K562 (cell line): ENCODE data around the gene ZSWIM4. TPM values are rescaled to one million over a fixed set of nuclear protein-coding genes. Genes with fewer than 3 reads are reported as not detected.

Experiments used
- ETS2 ChIP-seq: IDR thresholded peaks from 2 replicates; pipeline ENCODE4 v1.6.1; 2016; ENCODE audit warnings: borderline replicate concordance, missing genetic modification characterization, mild to moderate bottlenecking, moderate library complexity, missing compliant biosample characterization; ENCODE audit not compliant: poor library complexity, severe bottlenecking
- LCOR ChIP-seq: sonication (generic); formaldehyde crosslinking; IDR thresholded peaks from 2 replicates; pipeline ENCODE4 v1.8.0; 2022; ENCODE audit warnings: mild to moderate bottlenecking, missing genetic modification reagents
- NEUROD1 ChIP-seq: fragments of 150-350 bp; IDR thresholded peaks from 2 replicates; pipeline ENCODE4 v1.6.1; 2014; ENCODE audit warnings: borderline replicate concordance, low read length, low read depth; ENCODE audit not compliant: partially characterized antibody
- TEAD4 ChIP-seq, 2 experiments: sonication (generic) in 1 of 2; formaldehyde crosslinking in 1 of 2; IDR thresholded peaks; 2 replicates each; pipeline versions ENCODE4 v1.6.1 to v1.8.0; 2012 to 2022; ENCODE audit warnings: borderline replicate concordance in 1 of 2, inconsistent platforms in 1 of 2, low read length in 1 of 2, mild to moderate bottlenecking in 1 of 2, missing genetic modification reagents in 1 of 2
- polyA plus RNA-seq, 8 experiments: library from polyadenylated mRNA; depleted of rRNA in 4 of 8; stranded (reverse) in 5 of 8; unstranded in 3 of 8; fragments of >200 nt; fragmentation: Nextera tagmentation in 2 of 8; fragmentation: Illumina TruSeq in 1 of 8; extraction: Ambion mirVana in 2 of 8; extraction: Trizol in 1 of 8; gene quantifications; 2 replicates each; pipeline versions ENCODE4 v1.2.1 to v1.2.3, GENCODE V29; 2011 to 2014; ENCODE audit warnings: inconsistent platforms in 1 of 8, missing spikeins in 1 of 8
- total RNA-seq, 7 experiments: library from RNA; depleted of rRNA in 6 of 7; stranded (reverse); fragments of >200 nt in 6 of 7; fragmentation: Illumina TruSeq in 2 of 7; extraction: Trizol in 2 of 7; gene quantifications; 2 replicates each; pipeline versions ENCODE4 v1.2.1 to v1.2.3, GENCODE V29; 2011 to 2021; ENCODE audit warnings: low replicate concordance in 1 of 7
- TF ChIP-seq, protein P1 (sequence below): sonication (generic); formaldehyde crosslinking; IDR thresholded peaks from 2 replicates; pipeline ENCODE4 v1.4.0; 2020; ENCODE audit warnings: mild to moderate bottlenecking, missing genetic modification reagents
- TF ChIP-seq, protein P2 (sequence below): fragments of 250-450 bp; sonication (Bioruptor Pico); IDR thresholded peaks from 2 replicates; pipeline ENCODE4 v1.8.0; 2022; ENCODE audit warnings: inconsistent platforms, mild to moderate bottlenecking, moderate library complexity, borderline replicate concordance

ZSWIM4 gene
- total and polyA plus RNA-seq, 9 of the 15 experiments (the other 6 are each of a cell fraction or from before 2014, with no cell fraction given), result 0.25 to 3.7 (median 0.79) TPM; not detected in 2

DNA sequence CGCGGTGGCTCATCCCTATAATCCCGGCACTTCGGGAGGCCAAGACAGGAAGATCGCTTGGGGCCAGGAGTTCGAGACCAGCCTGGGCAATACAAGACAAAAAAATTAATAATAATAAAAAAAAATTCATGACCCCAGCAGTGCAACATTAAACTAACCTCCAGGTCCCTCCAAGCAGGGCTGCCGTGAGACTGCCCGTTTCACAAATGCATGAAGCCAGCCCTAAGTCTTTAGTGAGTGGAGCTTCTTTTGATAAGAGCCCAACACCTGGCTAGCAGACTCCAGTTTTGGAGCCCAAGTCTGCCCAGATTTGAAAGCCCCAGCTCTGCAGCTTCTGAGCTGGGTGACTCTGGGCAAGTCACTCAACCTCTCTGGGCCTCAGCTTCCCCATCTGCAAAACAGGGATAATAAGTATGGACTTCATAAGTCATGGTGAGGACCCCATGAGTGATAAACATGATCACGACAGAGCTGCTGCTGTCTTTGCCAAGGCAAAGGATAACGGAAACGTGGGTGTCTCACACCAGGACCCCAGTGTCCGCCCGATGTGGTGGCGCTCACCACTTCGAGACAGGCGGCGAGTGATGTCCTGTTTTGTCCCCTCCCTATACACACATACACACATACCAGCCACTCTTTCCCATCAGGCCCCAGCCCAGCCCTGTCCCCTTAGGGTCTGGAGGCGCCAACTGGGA, 43.3 kb downstream of the ZSWIM4 start (continued):
- TF ChIP-seq, protein P1, sequence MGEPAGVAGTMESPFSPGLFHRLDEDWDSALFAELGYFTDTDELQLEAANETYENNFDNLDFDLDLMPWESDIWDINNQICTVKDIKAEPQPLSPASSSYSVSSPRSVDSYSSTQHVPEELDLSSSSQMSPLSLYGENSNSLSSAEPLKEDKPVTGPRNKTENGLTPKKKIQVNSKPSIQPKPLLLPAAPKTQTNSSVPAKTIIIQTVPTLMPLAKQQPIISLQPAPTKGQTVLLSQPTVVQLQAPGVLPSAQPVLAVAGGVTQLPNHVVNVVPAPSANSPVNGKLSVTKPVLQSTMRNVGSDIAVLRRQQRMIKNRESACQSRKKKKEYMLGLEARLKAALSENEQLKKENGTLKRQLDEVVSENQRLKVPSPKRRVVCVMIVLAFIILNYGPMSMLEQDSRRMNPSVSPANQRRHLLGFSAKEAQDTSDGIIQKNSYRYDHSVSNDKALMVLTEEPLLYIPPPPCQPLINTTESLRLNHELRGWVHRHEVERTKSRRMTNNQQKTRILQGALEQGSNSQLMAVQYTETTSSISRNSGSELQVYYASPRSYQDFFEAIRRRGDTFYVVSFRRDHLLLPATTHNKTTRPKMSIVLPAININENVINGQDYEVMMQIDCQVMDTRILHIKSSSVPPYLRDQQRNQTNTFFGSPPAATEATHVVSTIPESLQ (CRISPR knock-in tag), result no peak; the same call in 1 of the 2 replicates
- TF ChIP-seq NEUROD1, result no peak
- TF ChIP-seq ETS2 (tag), result no peak
- TF ChIP-seq, protein P2, sequence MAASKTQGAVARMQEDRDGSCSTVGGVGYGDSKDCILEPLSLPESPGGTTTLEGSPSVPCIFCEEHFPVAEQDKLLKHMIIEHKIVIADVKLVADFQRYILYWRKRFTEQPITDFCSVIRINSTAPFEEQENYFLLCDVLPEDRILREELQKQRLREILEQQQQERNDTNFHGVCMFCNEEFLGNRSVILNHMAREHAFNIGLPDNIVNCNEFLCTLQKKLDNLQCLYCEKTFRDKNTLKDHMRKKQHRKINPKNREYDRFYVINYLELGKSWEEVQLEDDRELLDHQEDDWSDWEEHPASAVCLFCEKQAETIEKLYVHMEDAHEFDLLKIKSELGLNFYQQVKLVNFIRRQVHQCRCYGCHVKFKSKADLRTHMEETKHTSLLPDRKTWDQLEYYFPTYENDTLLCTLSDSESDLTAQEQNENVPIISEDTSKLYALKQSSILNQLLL (CRISPR knock-in tag), result no peak
- TF ChIP-seq LCOR (CRISPR knock-in tag), result peak; percentile 20; the same call in 1 of the 2 replicates
- no peak for TF ChIP-seq TEAD4 (IDR thresholded peaks at IDR 0.05; ENCODE audit: low read length)
- no peak for TF ChIP-seq TEAD4 (CRISPR knock-in tag; IDR thresholded peaks at IDR 0.05; ENCODE audit: borderline replicate concordance)
